Measurements from ENCODE around the gene KLK13.

DNA sequence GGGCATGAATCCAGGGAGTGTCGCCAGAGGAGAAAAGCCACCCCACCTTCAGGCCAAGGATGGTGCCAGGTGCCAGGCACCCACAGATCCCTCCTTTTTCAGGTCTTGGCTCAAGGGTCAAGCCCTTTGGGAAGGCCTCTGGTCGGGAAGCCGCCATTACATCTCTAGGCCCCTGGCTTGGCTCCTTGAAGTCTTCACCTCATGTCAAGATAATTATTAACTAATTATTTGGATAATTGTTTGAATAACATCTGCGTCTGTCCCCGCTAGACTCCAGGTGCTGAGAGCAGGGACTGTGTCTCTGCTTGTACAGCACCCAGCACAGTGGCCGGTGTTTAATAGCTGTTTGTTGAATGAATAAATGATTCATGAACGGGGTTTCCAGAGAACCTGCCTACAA, 1.2 kb downstream of the KLK13 start:
- TF ChIP-seq, protein P1, sequence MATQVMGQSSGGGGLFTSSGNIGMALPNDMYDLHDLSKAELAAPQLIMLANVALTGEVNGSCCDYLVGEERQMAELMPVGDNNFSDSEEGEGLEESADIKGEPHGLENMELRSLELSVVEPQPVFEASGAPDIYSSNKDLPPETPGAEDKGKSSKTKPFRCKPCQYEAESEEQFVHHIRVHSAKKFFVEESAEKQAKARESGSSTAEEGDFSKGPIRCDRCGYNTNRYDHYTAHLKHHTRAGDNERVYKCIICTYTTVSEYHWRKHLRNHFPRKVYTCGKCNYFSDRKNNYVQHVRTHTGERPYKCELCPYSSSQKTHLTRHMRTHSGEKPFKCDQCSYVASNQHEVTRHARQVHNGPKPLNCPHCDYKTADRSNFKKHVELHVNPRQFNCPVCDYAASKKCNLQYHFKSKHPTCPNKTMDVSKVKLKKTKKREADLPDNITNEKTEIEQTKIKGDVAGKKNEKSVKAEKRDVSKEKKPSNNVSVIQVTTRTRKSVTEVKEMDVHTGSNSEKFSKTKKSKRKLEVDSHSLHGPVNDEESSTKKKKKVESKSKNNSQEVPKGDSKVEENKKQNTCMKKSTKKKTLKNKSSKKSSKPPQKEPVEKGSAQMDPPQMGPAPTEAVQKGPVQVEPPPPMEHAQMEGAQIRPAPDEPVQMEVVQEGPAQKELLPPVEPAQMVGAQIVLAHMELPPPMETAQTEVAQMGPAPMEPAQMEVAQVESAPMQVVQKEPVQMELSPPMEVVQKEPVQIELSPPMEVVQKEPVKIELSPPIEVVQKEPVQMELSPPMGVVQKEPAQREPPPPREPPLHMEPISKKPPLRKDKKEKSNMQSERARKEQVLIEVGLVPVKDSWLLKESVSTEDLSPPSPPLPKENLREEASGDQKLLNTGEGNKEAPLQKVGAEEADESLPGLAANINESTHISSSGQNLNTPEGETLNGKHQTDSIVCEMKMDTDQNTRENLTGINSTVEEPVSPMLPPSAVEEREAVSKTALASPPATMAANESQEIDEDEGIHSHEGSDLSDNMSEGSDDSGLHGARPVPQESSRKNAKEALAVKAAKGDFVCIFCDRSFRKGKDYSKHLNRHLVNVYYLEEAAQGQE (IDR thresholded peaks at IDR 0.05; ENCODE audit: insufficient read depth in 1 of 2, low read depth in 2 of 2, low read length in 2 of 2) = no peak
- TF ChIP-seq POLR2AphosphoS5 (IDR thresholded peaks at IDR 0.05; ENCODE audit: low read depth, low read length) (no peak), TAF1 (IDR thresholded peaks at IDR 0.05; ENCODE audit: borderline replicate concordance, insufficient read depth, low read length) (no peak)
